B cell (primary cell): ENCODE data around the gene PGF. TPM values are rescaled to one million over a fixed set of nuclear protein-coding genes. Genes with fewer than 3 reads are reported as not detected.

Source experiments
- ATAC-seq: fragments of 200-7000 bp; cut with Tn5 transposase; one replicate; pipeline ENCODE4 v1.10.0; 2021; ENCODE audit warnings: low read depth, mild to moderate bottlenecking, moderate number of reproducible peaks, moderate library complexity
- CTCF ChIA-PET: fragments of 350-600 bp; sonication (Branson Sonifier 250); formaldehyde crosslinking; loops from one replicate; lab custom pipeline; 2021; ENCODE audit warnings: antibody characterized with exemption, inconsistent platforms; lab: Charles Lee
- POLR2A ChIA-PET: fragments of 350-600 bp; sonication (Branson Sonifier 250); formaldehyde crosslinking; loops from one replicate; lab custom pipeline; 2021; ENCODE audit warnings: antibody characterized with exemption; lab: Charles Lee
- DNase-seq: peaks from one replicate; pipeline ENCODE4 v3.0.0; 2013
- H2AFZ ChIP-seq: 2 replicates; pipeline ENCODE4 v1.6.1; 2012; ENCODE audit warnings: mild to moderate bottlenecking, low read depth, low read length; ENCODE audit not compliant: insufficient read depth, poor library complexity, severe bottlenecking
- H3K27ac ChIP-seq, 2 donors: 1 replicate in 1 of 2; 2 replicates in 1 of 2; pipeline ENCODE4 v1.5.1; 2012 to 2013; ENCODE audit warnings: low read length in 2 of 2, mild to moderate bottlenecking in 2 of 2, moderate library complexity in 1 of 2
- H3K27me3 ChIP-seq, 4 experiments: fragments of 200-600 bp in 1 of 4; sonication (generic) in 1 of 4; replicated peaks in 1 of 4; 1 replicate in 2 of 4; 2 replicates in 2 of 4; pipeline versions ENCODE4 v1.6.1 to v1.7.0; 2013 to 2016; ENCODE audit warnings: low read length in 3 of 4, mild to moderate bottlenecking in 2 of 4, mixed read lengths in 1 of 4, moderate library complexity in 1 of 4; ENCODE audit not compliant: insufficient read depth in 4 of 4, control insufficient read depth in 3 of 4; ENCODE audit errors: control extremely low read depth in 1 of 4
- H3K36me3 ChIP-seq, 2 experiments: replicated peaks in 1 of 2; 1 replicate in 1 of 2; 2 replicates in 1 of 2; pipeline versions ENCODE4 v1.6.1 to v1.7.1; 2013; ENCODE audit warnings: low read length in 1 of 2; ENCODE audit not compliant: insufficient read depth in 2 of 2, control insufficient read depth in 1 of 2; ENCODE audit errors: control extremely low read depth in 1 of 2, extremely low read depth in 1 of 2
- H3K4me1 ChIP-seq, 2 donors: fragments of 200-600 bp in 1 of 2; sonication (generic) in 1 of 2; 1 replicate in 1 of 2; 2 replicates in 1 of 2; pipeline versions ENCODE4 v1.5.1 to v1.6.1; 2013 to 2017; ENCODE audit warnings: low read length in 2 of 2; ENCODE audit not compliant: control insufficient read depth in 2 of 2, insufficient read depth in 2 of 2
- H3K4me2 ChIP-seq: replicated peaks from 2 replicates; pipeline ENCODE3; 2012; ENCODE audit warnings: mild to moderate bottlenecking, low read depth, low read length; ENCODE audit not compliant: poor library complexity, severe bottlenecking
- H3K4me3 ChIP-seq, 5 experiments: fragments of 200-600 bp in 1 of 5; sonication (generic) in 1 of 5; 1 replicate in 3 of 5; 2 replicates in 2 of 5; pipeline versions ENCODE4 v1.5.1 to v1.7.0; 2011 to 2016; ENCODE audit warnings: low read length in 4 of 5, mild to moderate bottlenecking in 4 of 5, low read depth in 2 of 5, control low read depth in 1 of 5, moderate library complexity in 1 of 5; ENCODE audit not compliant: insufficient read depth in 1 of 5; ENCODE audit errors: control extremely low read depth in 1 of 5, extremely low read depth in 1 of 5
- H3K79me2 ChIP-seq: fragments of 200-600 bp; sonication (generic); one replicate; pipeline ENCODE4 v1.6.0; 2016; ENCODE audit warnings: low read length; ENCODE audit not compliant: control insufficient read depth, insufficient read depth
- H3K9ac ChIP-seq: fragments of 200-600 bp; sonication (generic); 2 replicates; pipeline ENCODE4 v1.6.1; 2017; ENCODE audit warnings: mild to moderate bottlenecking, low read length, moderate library complexity
- H3K9me3 ChIP-seq, 3 donors: one replicate each; pipeline versions ENCODE4 v1.6.1 to v1.7.1; 2013; ENCODE audit warnings: low read length in 2 of 3; ENCODE audit not compliant: control insufficient read depth in 2 of 3, insufficient read depth in 1 of 3; ENCODE audit errors: control extremely low read depth in 1 of 3
- H4K20me1 ChIP-seq: 2 replicates; pipeline ENCODE4 v1.6.0; 2012; ENCODE audit warnings: mild to moderate bottlenecking, low read length; ENCODE audit not compliant: insufficient read depth, control insufficient read depth, poor library complexity, severe bottlenecking
- H3K27ac Mint-ChIP-seq: one replicate; pipeline ENCODE4 v1.8.0; 2021; ENCODE audit warnings: mixed read lengths
- H3K27me3 Mint-ChIP-seq: one replicate; pipeline ENCODE4 v1.8.0; 2021; ENCODE audit warnings: mixed read lengths
- H3K4me1 Mint-ChIP-seq: one replicate; pipeline ENCODE4 v1.8.0; 2021; ENCODE audit warnings: mixed read lengths
- H3K4me3 Mint-ChIP-seq: one replicate; pipeline ENCODE4 v1.8.0; 2021; ENCODE audit warnings: mixed read lengths
- H3K9me3 Mint-ChIP-seq: one replicate; pipeline ENCODE4 v1.8.0; 2022; ENCODE audit warnings: mixed read lengths; ENCODE audit not compliant: insufficient read depth
- CTCF ChIP-seq: fragments of 200-600 bp; IDR thresholded peaks from one replicate; pipeline ENCODE4 v1.8.0; 2022; ENCODE audit warnings: antibody characterized with exemption, mild to moderate bottlenecking
- EZH2 ChIP-seq: IDR thresholded peaks from 2 replicates; pipeline ENCODE4 v1.6.1; 2012; ENCODE audit warnings: borderline replicate concordance, low read depth, mild to moderate bottlenecking, moderate library complexity, low read length; ENCODE audit not compliant: insufficient read depth, poor library complexity, severe bottlenecking
- WGBS: methylation state at CpG from one replicate; pipeline ENCODE4 v1.1.5; 2013; ENCODE audit warnings: missing lambda C conversion rate; ENCODE audit not compliant: insufficient coverage; 5-methylcytosine and 5-hydroxymethylcytosine counted together
- intact Hi-C: fragments of 100-400 bp; cut with micrococcal nuclease; formaldehyde crosslinking; loops from one replicate; pipeline ENCODE4 v1.10.0; 2022
- polyA plus RNA-seq: library from polyadenylated mRNA; depleted of rRNA; stranded (reverse); fragments of >200 nt; gene quantifications from 2 replicates; pipeline ENCODE4 v1.2.3, GENCODE V29; 2012
- total RNA-seq, 2 donors: library from RNA; stranded (reverse); fragments of 120-200 nt in 1 of 2; gene quantifications; 1 replicate in 1 of 2; 2 replicates in 1 of 2; pipeline versions ENCODE4 v1.2.3 to v1.2.4, GENCODE V29; 2013 to 2022

The PGF gene
- total and polyA plus RNA-seq, 2 donors (not counting 1 experiment from before 2014, with no cell fraction given), result 0.07 to 0.47 TPM

- intact Hi-C loops, result no loop called here
- Histone ChIP-seq H3K4me1 (peaks cover 12 to 35% of the 10 kb centered on the region in 2 donors), H3K27me3 (no peaks in the 10 kb centered on the region), H3K9ac (no peak overlapping the region), H3K27ac (no peak overlapping the region), H2AFZ (no peak overlapping the region), H3K36me3 (no peaks in the 10 kb centered on the region), H4K20me1 (peaks cover 5% of the 10 kb centered on the region), H3K4me3 (no peak overlapping the region), H3K4me2 (no peak overlapping the region), H3K9me3 (no peaks in the 10 kb centered on the region), H3K79me2 (no peaks in the 10 kb centered on the region)
- H3K4me3 Mint-ChIP-seq, result no peak overlapping the region
- peaks cover 26% of the 10 kb centered on the region for H3K4me1 Mint-ChIP-seq
- POLR2A ChIA-PET, result no interaction called here
- CTCF ChIA-PET, result interaction anchor here (1.0 to 25.3 kb wide), 5 partner anchors 12 to 180 kb away, joined by 3 to 926 read pairs (median 10); partner anchors contain the start of genes DLST and PROX2
- ATAC-seq, result no peak
- H3K27ac Mint-ChIP-seq, result no peak overlapping the region
- no peak for TF ChIP-seq CTCF
- no peak for TF ChIP-seq EZH2
- no peak for DNase-seq
- WGBS, result 92% methylated on average over 9 of the region's 9 CpGs
- no peaks in the 10 kb centered on the region for H3K27me3 Mint-ChIP-seq
- no peaks in the 10 kb centered on the region for H3K9me3 Mint-ChIP-seq
These were observed 46.5 kb downstream of the PGF start for GRCh38 chr14:74908861-74909341.

GRCh38 chr14:74907744-74908143 is 47.7 kb downstream of the PGF start:
- Histone ChIP-seq H2AFZ (no peak overlapping the region), H3K27me3 (no peaks in the 10 kb centered on the region), H3K4me2 (no peak overlapping the region), H3K36me3 (peaks cover 0 to 6% of the 10 kb centered on the region in 2 experiments), H3K4me3 (no peak overlapping the region), H3K27ac (no peak overlapping the region), H4K20me1 (peaks cover 5% of the 10 kb centered on the region), H3K9ac (no peak overlapping the region), H3K9me3 (no peaks in the 10 kb centered on the region), H3K4me1 (peaks cover 17 to 46% of the 10 kb centered on the region in 2 donors), H3K79me2 (no peaks in the 10 kb centered on the region)
- Mint-ChIP-seq H3K4me3 (no peak overlapping the region), H3K4me1 (peaks cover 36% of the 10 kb centered on the region), H3K9me3 (no peaks in the 10 kb centered on the region), H3K27me3 (no peaks in the 10 kb centered on the region), H3K27ac (no peak overlapping the region)
- DNase-seq, result no peak
- intact Hi-C loops, result no loop called here
- ChIA-PET POLR2A (interaction anchor here (0.5 kb wide), 1 partner anchor 267 kb away, joined by 3 read pairs; no protein-coding TSS in a partner anchor), CTCF (interaction anchor here (0.6 to 25.3 kb wide), 9 partner anchors 11 to 183 kb away, joined by 3 to 926 read pairs (median 7); partner anchors contain the start of genes DLST and PROX2)
- no peak for TF ChIP-seq EZH2
- no peak for TF ChIP-seq CTCF
- no peak for ATAC-seq
- WGBS, result 90% methylated on average over 2 of the region's 6 CpGs
